Stimulated activated CD4-positive, alpha-beta T cell treated with anti-CD3 and anti-CD28 coated beads, Interleukin-4, amount 100 ng/mL, for 48 hours (primary cell): ENCODE measurements around the gene MSX1.

Experiments
- DNase-seq, 2 donors: peaks; one replicate each; pipeline ENCODE4 v3.0.0-alpha.2; 2020; ENCODE audit warnings: low read depth in 2 of 2

Gene MSX1

DNA sequence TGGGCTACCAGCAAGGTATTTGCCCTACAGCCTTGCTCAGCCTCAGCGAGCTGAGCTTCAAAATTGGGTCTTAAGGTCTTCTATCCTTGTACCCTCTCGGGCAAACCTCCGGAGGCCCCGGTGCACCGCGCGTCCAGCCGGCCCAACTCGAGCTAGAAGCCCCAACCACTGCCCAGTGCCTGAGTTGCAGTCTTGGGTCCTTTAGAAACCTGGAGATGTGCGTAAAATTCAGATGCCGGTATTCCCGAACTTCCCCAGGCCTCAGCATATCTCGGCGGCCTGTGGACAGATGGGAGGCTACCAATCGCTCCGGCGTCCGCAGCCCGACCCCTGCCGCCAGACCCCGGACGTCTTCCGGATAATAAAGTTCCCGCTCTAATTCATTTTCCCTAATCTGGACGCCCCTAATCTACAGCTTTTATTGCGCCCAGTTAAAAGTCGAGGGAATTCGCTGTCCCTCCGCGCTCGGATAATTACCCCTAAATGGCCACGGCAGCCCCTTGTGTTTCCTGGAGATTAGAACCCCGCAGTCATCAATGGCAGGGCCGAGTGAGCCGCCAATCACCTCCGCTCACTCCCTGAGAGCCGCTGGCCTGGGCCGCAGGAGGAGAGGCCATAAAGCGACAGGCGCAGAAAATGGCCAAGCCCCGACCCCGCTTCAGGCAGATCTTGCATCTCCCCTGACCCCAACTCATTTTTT lies 1.5 kb upstream of the MSX1 start:
- no peak for DNase-seq

DNA sequence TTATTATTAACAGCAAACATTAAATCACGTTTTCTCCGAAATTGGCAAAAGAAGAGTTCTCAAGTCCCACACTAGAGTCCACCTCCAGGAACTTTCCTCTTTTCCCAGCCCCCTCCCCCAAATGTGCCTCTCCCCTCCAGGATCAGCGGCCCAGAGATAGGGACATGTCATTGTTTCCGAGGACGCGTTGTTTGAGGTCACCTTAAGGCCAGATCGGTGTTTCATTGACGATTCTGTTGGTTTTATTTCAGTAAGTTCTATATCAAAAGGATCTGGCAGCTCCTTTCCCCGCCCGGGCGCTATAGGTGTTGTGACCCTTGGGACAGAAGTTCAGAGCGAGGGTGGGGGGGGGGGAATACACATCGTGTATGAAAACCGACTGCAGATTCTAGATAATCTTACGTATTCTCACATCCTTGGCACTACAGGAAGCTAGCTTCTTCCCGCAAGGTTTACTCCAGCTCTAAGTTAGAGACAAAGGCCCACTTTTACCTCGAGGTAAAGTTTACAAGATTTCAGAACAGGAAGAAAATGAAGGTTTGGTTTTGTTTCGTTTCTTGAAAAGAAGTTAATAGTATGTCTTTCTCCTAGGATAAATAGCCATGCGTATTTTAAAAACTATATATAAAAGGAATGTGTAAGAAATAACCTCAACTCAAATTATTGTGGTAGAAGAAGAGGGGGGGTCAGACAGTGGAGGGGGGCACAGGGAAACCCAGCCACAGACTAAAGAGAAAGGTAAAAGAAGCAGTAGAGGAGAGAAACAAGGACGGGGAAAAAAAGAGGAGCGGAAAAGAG lies 739 bp upstream of the MSX1 start:
- no peak for DNase-seq

DNA sequence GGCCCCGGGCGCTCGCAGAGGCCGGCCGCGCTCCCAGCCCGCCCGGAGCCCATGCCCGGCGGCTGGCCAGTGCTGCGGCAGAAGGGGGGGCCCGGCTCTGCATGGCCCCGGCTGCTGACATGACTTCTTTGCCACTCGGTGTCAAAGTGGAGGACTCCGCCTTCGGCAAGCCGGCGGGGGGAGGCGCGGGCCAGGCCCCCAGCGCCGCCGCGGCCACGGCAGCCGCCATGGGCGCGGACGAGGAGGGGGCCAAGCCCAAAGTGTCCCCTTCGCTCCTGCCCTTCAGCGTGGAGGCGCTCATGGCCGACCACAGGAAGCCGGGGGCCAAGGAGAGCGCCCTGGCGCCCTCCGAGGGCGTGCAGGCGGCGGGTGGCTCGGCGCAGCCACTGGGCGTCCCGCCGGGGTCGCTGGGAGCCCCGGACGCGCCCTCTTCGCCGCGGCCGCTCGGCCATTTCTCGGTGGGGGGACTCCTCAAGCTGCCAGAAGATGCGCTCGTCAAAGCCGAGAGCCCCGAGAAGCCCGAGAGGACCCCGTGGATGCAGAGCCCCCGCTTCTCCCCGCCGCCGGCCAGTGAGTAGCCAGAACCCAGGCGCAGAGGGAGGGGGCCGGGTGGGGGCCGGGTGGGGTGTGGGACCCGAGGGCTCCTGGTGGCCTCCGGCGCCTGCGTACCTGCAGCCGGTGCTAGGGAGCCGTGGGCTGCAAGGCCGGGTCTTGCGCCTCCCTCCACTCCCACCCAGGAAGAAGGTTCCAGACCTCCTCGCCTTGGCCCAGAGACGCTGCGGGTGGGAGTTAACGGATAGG lies 534 bp downstream of the MSX1 start:
- DNase-seq = no peak

DNA sequence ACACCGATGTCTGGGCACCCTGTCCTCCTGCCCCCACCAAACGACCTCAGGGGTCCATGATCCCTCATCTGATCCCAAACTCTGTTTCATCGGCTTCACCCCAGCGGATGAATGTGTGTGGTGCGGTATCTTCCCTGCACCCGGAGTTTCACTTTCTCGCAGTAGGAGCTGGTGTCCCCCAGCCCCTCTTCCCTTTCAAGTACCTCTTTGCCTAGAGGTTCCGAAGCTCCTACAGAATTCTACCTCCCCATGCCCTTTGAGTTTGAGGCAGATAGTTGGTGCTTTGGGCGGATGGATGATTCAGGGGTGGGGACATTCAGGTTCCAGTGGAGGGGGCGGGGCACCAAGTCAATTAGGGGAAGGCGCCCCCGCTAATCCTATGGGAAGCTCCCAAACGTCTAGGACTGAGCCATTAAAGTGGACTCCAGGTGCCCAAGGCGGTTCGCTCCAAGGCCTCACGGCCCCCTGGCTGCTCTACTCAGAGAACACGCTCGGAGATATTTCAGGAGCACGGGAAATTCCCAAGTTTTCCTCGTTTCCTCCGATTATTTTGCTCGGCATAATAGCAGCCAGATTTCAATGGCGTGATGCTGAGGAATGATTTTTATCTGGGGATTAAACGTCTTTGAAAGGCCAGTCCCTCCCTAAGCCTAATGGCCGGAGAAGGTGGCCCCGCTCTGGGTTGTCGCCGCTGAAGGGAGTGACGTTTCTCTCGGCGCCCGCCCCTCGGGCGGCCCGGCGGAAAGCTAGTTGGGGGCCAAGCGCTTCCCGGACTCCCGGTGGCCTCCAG lies 1.3 kb downstream of the MSX1 start:
- no peak for DNase-seq

DNA sequence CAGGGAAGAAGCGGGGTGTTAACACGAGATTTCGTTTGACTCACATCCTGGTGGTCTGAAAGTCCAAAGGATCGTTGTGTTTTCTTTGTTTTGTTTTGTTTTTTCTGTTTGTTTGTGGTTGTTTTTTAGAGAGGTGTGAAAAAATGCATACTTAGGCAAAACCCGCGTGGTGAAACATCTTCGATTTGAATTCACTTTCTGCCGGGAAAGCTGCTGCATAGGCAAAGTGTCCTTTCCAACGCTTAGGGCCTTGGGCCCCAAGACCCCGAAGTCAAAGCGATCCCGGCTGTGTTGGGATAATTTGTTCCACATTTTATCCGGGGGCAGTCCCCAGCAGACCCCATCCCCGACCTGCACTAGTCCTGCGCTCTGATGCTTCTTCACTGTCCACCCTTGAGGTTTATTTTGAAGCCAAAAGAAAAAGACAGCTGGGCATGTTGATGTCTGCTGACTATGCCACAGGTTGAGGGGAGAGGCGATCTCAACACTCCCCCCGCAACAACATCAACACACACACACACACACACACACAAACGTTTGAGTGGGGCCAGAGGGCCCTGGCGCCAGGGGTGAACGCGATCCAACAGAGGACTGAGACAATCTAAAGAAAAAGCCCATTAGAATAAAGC lies 2.0 kb downstream of the MSX1 start:
- DNase-seq = no peak

DNA sequence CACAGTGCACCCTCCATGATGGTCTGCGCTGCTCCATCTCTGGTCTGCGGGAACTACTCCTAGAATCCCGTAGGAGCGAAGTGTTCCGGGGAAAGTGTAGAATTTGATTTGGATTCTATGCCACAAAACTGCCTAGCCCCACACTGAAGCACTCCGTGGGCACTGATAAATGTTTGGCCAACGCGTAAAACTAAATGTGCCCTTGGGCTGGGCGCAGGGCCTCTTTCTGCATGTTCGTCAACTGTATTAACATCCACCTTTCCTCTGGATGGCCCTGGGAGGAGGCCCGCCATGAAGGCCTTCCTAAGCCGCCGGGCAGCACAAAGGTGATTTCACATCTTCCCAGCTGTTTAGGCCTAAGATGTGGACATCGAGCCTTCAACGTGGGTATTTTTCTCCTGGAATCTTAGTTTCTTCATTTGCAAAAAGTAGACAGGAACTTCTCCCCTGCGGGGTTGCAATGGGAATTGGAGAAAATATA lies 2.6 kb downstream of the MSX1 start:
- DNase-seq = no peak

DNA sequence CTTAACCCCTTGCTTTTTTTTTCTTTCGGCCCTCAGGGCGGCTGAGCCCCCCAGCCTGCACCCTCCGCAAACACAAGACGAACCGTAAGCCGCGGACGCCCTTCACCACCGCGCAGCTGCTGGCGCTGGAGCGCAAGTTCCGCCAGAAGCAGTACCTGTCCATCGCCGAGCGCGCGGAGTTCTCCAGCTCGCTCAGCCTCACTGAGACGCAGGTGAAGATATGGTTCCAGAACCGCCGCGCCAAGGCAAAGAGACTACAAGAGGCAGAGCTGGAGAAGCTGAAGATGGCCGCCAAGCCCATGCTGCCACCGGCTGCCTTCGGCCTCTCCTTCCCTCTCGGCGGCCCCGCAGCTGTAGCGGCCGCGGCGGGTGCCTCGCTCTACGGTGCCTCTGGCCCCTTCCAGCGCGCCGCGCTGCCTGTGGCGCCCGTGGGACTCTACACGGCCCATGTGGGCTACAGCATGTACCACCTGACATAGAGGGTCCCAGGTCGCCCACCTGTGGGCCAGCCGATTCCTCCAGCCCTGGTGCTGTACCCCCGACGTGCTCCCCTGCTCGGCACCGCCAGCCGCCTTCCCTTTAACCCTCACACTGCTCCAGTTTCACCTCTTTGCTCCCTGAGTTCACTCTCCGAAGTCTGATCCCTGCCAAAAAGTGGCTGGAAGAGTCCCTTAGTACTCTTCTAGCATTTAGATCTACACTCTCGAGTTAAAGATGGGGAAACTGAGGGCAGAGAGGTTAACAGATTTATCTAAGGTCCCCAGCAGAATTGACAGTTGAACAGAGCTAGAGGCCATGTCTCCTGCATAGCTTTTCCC lies 3.4 kb downstream of the MSX1 start:
- DNase-seq = no peak

DNA sequence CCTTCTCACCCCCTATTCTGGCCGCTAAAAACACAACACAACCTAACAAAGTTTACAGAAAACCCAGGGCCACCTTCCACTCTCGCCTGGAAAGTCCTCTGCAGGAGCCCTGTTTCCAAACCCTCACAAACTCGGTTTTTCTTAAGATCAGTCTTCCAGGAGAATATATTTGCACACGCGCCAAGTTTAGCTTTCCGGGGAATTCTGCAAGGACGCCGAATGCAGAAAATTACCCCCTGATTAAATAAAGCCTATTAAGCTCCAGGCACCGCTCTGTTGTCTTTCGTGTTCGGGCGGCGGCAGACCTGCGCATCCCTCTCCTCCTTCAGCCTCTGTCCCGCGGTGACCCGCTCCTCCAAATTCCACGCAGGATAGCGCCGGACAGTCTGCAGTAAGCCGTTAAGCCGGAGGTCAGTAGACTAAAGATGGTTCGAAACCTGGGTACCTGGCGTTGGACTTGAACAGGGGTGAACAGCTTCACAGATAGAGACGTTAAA lies 5.0 kb downstream of the MSX1 start:
- DNase-seq = no peak

DNA sequence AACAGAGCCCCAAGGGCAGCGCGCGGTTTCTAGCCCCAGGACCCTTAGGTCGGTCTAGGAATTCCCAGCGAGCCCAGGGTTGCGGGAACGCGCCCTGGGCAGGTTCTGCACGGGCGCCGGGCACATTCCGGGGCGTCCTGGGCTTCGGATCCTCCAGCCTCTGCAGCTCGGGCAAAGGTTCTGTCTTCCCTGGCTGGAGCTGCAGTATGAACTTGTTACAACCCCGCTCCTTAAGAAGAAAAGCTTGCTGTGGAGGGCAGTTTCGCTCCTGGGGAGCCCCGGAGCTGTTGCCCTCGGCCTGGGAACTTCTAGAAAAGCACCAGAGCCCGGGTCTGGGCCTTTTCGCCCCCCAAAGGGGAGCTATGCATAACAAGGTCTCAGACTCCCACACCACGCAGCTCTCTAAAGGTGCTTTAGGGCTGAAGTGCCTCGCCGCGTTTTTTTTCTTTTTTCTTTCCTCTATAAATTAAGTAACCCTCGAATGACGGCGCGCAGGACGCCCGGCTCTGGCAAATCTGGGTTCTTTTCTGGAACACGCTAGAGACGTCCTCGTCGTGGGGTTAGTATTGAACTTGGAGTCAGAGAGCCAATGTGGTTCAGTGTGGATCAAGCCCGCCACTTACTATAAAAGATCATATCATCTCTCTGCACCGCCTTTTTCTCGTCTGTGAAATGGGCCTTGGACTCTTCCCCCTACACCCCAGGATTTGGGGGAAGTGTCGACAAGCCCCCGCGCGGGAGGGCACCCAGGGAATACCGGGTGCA lies 5.7 kb downstream of the MSX1 start:
- DNase-seq = no peak

DNA sequence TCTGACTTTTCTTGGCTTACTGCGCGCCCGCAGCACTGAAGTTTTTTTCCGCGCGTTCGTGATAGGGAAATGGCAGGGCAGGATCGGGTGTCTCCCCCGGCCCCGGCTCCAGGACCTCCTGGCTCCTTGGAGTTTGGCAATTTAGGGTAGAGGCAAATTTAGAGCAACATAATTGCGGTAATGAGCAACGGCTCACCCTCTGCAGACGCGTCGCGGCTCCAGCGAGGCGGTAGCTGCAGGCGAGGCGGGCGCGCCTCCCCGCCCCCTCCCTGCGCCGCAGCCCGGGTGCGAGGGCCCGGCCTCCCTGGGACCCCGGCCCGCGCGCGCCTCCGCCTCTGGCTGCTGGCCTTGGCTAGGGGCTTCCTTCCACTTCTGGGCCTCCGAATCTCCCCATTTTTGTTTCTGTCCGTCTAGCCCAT lies 6.2 kb downstream of the MSX1 start:
- no peak for DNase-seq

DNA sequence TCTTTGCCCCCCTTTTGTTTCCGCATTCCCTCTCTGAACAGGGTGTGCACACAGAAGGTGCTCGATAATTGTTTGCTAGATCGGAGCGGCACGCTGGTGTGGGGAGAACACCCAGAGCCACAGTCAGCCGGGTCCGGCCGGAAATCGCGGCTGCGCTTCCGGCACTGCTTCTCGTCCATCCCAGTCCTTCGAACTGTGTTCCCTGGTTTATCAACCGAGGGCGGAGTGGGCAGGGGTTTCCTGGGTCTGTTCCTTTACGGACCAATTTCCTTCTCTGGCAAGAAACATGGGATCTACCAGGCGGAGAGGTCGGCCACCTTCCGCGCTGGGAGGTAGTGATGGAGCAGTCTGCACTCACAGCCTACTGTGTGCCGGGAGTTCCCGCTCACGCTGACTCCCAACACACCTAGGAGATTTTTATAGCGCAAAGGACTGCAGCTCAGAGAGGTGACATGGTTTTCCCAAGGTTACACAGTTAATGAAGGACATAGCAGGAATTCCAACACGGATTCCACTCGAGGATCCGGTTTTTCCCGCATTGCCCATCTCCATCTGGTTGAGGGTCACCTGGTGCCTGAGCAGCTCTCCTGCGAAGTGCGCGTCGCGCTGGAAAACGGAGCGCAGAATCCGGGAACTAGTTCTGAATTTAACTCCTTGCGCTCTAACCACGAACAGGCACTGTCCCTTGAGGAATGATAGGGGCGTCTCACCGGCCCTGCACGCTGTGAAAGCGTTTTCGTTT lies 6.8 kb downstream of the MSX1 start:
- no peak for DNase-seq

DNA sequence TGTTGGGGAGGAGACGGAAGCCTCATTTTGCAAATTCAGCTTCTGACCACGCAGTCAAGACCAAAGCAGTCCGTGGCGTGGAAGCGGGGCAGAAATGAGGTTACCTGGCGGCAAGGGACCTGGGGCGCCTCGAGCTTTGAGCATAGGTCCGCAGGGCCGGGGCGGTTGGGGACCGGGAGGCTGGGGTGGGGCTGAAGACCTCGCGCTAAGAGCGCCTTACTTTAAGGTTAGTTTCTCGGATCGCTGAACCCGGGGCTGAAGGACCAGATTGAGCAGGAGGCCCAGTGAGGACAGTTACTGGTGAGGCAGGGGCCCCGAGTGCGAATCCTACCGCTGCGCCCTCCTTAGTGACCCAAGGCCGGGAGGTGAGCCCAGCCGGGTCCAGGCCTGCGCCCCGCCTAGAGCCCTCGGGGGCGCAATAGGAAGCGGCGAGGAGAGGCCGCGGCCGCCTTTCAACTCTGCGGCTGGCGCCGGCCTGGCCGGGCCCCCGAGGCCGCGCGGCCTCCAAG lies 7.5 kb downstream of the MSX1 start:
- DNase-seq = no peak

DNA sequence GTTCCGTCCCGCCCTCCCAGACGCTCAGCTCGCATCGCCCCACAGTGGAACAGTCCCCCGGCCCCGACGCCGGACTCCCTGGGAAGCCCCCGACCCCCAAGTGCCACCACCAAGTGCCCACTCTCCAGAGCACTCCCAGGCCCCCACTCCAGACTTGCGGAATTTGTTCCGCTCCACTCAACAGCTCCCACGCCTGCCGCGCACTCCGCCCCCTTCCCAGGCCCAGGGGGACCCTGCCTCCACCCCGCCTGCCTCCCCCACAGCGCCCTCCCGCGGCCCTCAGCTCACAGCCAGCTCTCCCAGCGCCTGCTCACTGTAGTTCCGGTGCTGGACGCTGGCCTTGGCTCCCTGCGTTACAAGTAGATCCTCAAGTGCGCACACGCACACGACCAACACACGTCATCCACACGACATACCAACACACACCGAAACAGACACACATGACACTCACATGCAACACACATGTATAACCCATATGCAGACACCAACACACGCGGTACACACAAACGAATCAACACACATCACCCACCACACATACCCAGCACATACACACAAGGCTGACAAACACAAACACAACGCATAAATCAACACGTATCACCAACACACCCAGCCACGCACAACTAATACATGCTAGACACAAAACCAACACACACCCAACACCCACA lies 8.0 kb downstream of the MSX1 start:
- no peak for DNase-seq

DNA sequence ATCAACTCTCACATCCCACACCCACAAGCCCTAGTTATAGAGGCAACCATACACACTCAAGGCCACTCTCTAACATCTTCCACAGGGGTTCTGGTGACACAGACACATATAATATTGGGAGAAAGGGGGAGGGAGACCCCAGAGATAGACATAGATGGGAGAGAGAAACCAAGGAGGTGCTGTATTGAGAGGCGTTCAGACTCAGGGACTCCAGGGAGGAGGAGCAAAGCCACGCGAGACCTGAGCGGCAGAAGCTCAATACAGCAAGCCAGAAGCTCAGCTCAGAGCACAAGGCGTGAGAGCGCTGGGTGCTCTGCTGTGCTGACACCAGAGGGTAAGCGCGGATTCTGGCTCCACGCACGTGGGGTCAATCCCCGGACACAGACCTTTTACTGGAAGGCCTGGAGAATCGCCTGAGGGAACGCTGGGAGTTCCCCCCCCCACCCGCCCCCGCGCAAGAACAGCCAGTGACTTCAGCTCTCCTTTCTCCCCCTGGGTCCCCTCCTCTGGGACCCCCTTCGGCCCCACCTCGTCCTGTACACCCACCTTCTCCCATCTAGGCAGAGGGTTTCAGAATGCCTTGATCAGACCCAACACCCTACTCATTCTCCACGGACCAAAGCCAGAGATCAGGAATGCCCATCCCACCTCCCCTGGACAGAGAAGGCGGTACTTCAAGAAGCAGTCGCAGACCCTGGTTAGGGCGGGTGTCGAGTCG lies 8.7 kb downstream of the MSX1 start:
- no peak for DNase-seq

DNA sequence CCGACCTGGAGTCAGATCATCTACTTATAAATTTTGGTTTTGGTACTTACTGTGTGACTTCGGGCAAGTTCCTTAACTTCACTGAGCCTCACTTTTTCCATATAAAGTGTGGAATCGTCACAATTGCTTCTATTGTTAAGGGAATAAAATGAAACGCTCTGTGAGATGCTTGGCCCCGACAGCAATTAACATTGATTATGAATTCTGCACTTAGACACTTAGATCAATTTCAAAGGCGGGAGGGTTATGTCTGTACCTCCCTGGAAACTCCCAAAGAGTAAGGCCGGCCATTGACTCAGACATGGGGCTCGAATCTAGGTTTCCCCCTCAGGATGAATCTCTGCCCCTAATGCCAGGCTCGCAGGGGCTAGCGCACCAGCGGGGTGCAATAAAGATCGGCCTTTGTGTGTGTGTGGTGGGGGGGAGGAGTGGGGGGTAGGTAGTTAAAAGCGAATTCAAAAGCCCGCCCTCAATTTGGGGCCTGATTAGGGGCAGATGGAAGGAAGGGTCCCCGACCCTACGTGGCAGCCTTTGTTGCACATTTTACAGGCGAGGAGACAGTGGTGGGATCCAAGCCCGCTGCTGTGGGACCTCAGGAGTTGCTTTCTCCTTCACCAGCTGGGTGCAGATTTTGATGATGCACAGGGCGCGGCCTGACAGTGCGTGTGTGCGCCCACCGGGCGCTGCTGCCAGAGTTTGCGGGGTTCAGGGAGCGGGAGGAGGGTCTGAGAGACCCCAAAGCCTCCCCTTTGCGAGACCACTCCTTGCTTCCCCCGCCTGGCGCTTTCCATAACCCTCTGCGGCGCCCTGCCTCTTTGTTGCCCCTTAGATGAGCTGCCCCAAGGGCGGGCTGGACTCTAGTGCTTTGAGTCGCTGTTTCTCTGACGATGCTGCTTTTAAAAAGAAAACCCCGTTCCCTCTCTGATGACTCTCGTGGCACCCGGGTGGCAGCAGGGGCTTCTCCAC lies 9.6 kb downstream of the MSX1 start:
- DNase-seq = no peak
